Vagina (tissue), 2 donors: Measurements from ENCODE around the gene P3H4. TPM values are rescaled to one million over a fixed set of nuclear protein-coding genes. Genes with fewer than 3 reads are reported as not detected.
A peak's percentile ranks its signal among the peaks of the same experiment; 100 is the strongest.
"Not testable (repeated sequence)": the region's sequence is repeated elsewhere in the genome, so short reads cannot be mapped to it uniquely, and the experiment has no call there.

Source experiments
- DNase-seq, 2 donors: peaks; one replicate each; pipeline ENCODE4 v3.0.0-alpha.2; 2017; ENCODE audit errors: extremely low spot score in 2 of 2
- H3K27ac ChIP-seq: fragments of 200-600 bp; sonication (generic); one replicate; pipeline ENCODE4 v1.5.1; 2019
- H3K27me3 ChIP-seq: fragments of 200-600 bp; sonication (generic); one replicate; pipeline ENCODE4 v1.5.1; 2019
- H3K36me3 ChIP-seq, 2 donors: fragments of 200-600 bp; sonication (generic); one replicate each; pipeline ENCODE4 v1.5.1; 2017 to 2019
- H3K4me1 ChIP-seq: fragments of 200-600 bp; sonication (generic); one replicate; pipeline ENCODE4 v1.5.1; 2019
- H3K4me3 ChIP-seq, 2 donors: fragments of 200-600 bp; sonication (generic); 1 replicate in 1 of 2; 2 replicates in 1 of 2; pipeline ENCODE4 v1.5.1; 2016 to 2019
- H3K9me3 ChIP-seq: fragments of 200-600 bp; sonication (generic); one replicate; pipeline ENCODE4 v1.5.1; 2019
- CTCF ChIP-seq, 3 experiments: fragments of 450-650 bp in 2 of 3; fragments of 200-600 bp in 1 of 3; sonication (generic) in 1 of 3; IDR thresholded peaks; one replicate each; pipeline ENCODE4 v1.5.1; 2017 to 2019; ENCODE audit warnings: antibody characterized with exemption in 3 of 3, mild to moderate bottlenecking in 2 of 3, moderate library complexity in 2 of 3
- POLR2A ChIP-seq, 2 donors: fragments of 450-650 bp; IDR thresholded peaks; one replicate each; pipeline ENCODE4 v1.6.1; 2017; ENCODE audit warnings: antibody characterized with exemption in 2 of 2, mild to moderate bottlenecking in 2 of 2, moderate library complexity in 2 of 2
- POLR2AphosphoS5 ChIP-seq, 2 donors: sonication (generic); formaldehyde crosslinking; IDR thresholded peaks; one replicate each; pipeline ENCODE4 v1.9.0; 2017; ENCODE audit warnings: antibody characterized with exemption in 2 of 2, mild to moderate bottlenecking in 2 of 2, low read depth in 1 of 2; ENCODE audit not compliant: insufficient read depth in 1 of 2
- intact Hi-C: fragments of 100-400 bp; cut with DNase I; formaldehyde crosslinking; loops from one replicate; pipeline ENCODE4 v1.15.1; 2023
- total RNA-seq: library from RNA; depleted of rRNA; stranded (reverse); fragments of >200 nt; gene quantifications from one replicate; pipeline ENCODE4 v1.2.3, GENCODE V29; 2016

The P3H4 gene
- total RNA-seq, 1 donor from 2014 or later = 11.5 TPM

- Histone ChIP-seq H3K4me1 (peaks cover 12% of the 10 kb centered on the region), H3K27me3 (no peaks in the 10 kb centered on the region), H3K36me3 (no peaks in the 10 kb centered on the region), H3K27ac (no peak overlapping the region), H3K4me3 (no peak overlapping the region), H3K9me3 (no peaks in the 10 kb centered on the region)
- DNase-seq = no peak
- TF ChIP-seq CTCF (IDR thresholded peaks at IDR 0.05) = no peak
- intact Hi-C loops = no loop called here
Observed at GRCh38 chr17:41844971-41845370, 33.2 kb upstream of the P3H4 start.

GRCh38 chr17:41840781-41841180, 29.0 kb upstream of the P3H4 start:
- DNase-seq, H3K27ac ChIP-seq, H3K4me3 ChIP-seq, H3K36me3 ChIP-seq, H3K9me3 ChIP-seq, H3K27me3 ChIP-seq, H3K4me1 ChIP-seq, intact Hi-C loops: not testable (repeated sequence)

GRCh38 chr17:41839448-41839847, 27.7 kb upstream of the P3H4 start:
- H3K36me3 ChIP-seq, H3K27me3 ChIP-seq, H3K4me3 ChIP-seq, H3K27ac ChIP-seq, H3K9me3 ChIP-seq, intact Hi-C loops, DNase-seq: not testable (repeated sequence)
- H3K4me1 ChIP-seq = peaks cover 19% of the 10 kb centered on the region

- peak within 1 kb of the TSS; percentile 74 for H3K27ac ChIP-seq
- H3K4me1 ChIP-seq = peaks cover 20% of the 10 kb centered on the region
Observed at GRCh38 chr17:41837761-41838538, 26.2 kb upstream of the P3H4 start, which contains the start of gene KLHL10. KLHL10 (plus strand) TSS chr17:41837825; CDS start chr17:41837933, 108 bp downstream.

GRCh38 chr17:41836550-41837196, 24.9 kb upstream of the P3H4 start:
- Histone ChIP-seq H3K9me3 (no peaks in the 10 kb centered on the region), H3K27ac (peak overlapping the region; percentile 74), H3K36me3 (peaks cover 0 to 3% of the 10 kb centered on the region in 2 donors), H3K27me3 (no peaks in the 10 kb centered on the region), H3K4me3 (peak overlapping the region; percentile 73 to 99), H3K4me1 (peaks cover 20% of the 10 kb centered on the region)
- no peak for DNase-seq
- intact Hi-C loops = no loop called here
- TF ChIP-seq POLR2A (IDR thresholded peaks at IDR 0.05) (no peak), POLR2AphosphoS5 (IDR thresholded peaks at IDR 0.05; ENCODE audit: insufficient read depth in 1 of 2, low read depth in 1 of 2) (no peak), CTCF (IDR thresholded peaks at IDR 0.05) (no peak)

More at GRCh38 chr17:41837761-41838538, 26.2 kb upstream of the P3H4 start, which contains the start of gene KLHL10:
- no peak for TF ChIP-seq POLR2A (IDR thresholded peaks at IDR 0.05)
- no peak for TF ChIP-seq POLR2AphosphoS5 (IDR thresholded peaks at IDR 0.05; ENCODE audit: insufficient read depth in 1 of 2, low read depth in 1 of 2)
- TF ChIP-seq CTCF (IDR thresholded peaks at IDR 0.05) = no peak
- no peak for DNase-seq
- peak within 1 kb of the TSS; percentile 73 to 99 for H3K4me3 ChIP-seq
- H3K27me3 ChIP-seq = no peaks in the 10 kb centered on the region
- H3K9me3 ChIP-seq = no peaks in the 10 kb centered on the region
- intact Hi-C loops = no loop called here
- no peaks in the 10 kb centered on the region for H3K36me3 ChIP-seq
